Smooth muscle cell (in vitro differentiated cells): Measurements from ENCODE around the gene FNBP1. TPM values are rescaled to one million over a fixed set of nuclear protein-coding genes. Genes with fewer than 3 reads are reported as not detected.

Experiments used
- DNase-seq: peaks from one replicate; lab custom pipeline; 2025; ENCODE audit not compliant: unreplicated experiment; lab: John Stamatoyannopoulos, UW
- H2AFZ ChIP-seq: fragments of 200-600 bp; sonication (generic); 2 replicates; pipeline ENCODE4 v1.6.0; 2016; ENCODE audit warnings: antibody characterized with exemption, low read depth, mild to moderate bottlenecking
- H3F3A ChIP-seq: fragments of 200-600 bp; sonication (generic); 2 replicates; pipeline ENCODE4 v1.6.0; 2017; ENCODE audit warnings: antibody characterized with exemption, low read depth
- H3K27ac ChIP-seq: fragments of 200-600 bp; sonication (generic); 2 replicates; pipeline ENCODE4 v1.5.1; 2016; ENCODE audit warnings: low read depth, mild to moderate bottlenecking
- H3K27me3 ChIP-seq: fragments of 200-600 bp; sonication (generic); 2 replicates; pipeline ENCODE4 v1.6.1; 2016; ENCODE audit warnings: low read depth, mild to moderate bottlenecking
- H3K36me3 ChIP-seq: fragments of 200-600 bp; sonication (generic); 2 replicates; pipeline ENCODE4 v1.5.1; 2016; ENCODE audit warnings: low read depth
- H3K4me1 ChIP-seq: fragments of 200-600 bp; sonication (generic); 2 replicates; pipeline ENCODE4 v1.5.1; 2016; ENCODE audit warnings: low read depth
- H3K4me2 ChIP-seq: fragments of 200-600 bp; sonication (generic); 2 replicates; pipeline ENCODE4 v1.6.0; 2016; ENCODE audit warnings: mild to moderate bottlenecking
- H3K4me3 ChIP-seq: fragments of 200-600 bp; sonication (generic); 2 replicates; pipeline ENCODE4 v1.5.1; 2016; ENCODE audit warnings: mild to moderate bottlenecking
- H3K79me2 ChIP-seq: fragments of 200-600 bp; sonication (generic); 2 replicates; pipeline ENCODE4 v1.6.0; 2016; ENCODE audit warnings: low read depth, mild to moderate bottlenecking
- H3K9ac ChIP-seq: fragments of 200-600 bp; sonication (generic); 2 replicates; pipeline ENCODE4 v1.6.0; 2016; ENCODE audit warnings: low read depth
- H3K9me3 ChIP-seq: fragments of 200-600 bp; sonication (generic); replicated peaks from 2 replicates; pipeline ENCODE4 v1.5.1; 2016; ENCODE audit warnings: low read depth
- H4K20me1 ChIP-seq: fragments of 200-600 bp; sonication (generic); 2 replicates; pipeline ENCODE4 v1.6.0; 2016; ENCODE audit warnings: low read depth
- CTCF ChIP-seq: fragments of 200-600 bp; sonication (generic); IDR thresholded peaks from 2 replicates; pipeline ENCODE4 v1.5.1; 2017; ENCODE audit warnings: borderline replicate concordance, mild to moderate bottlenecking, antibody characterized with exemption; ENCODE audit not compliant: insufficient read depth, poor library complexity, severe bottlenecking
- WGBS: methylation state at CpG from one replicate; pipeline ENCODE4 v1.1.7; 2016; ENCODE audit warnings: low lambda C conversion rate; 5-methylcytosine and 5-hydroxymethylcytosine counted together
- polyA plus RNA-seq: library from polyadenylated mRNA; unstranded; fragments of >200 nt; fragmentation: Nextera tagmentation; extraction: Ambion mirVana; gene quantifications from 2 replicates; pipeline ENCODE4 v1.2.1, GENCODE V29; 2016
- total RNA-seq: library from RNA; depleted of rRNA; stranded (reverse); fragments of >200 nt; gene quantifications from 2 replicates; pipeline ENCODE4 v1.2.3, GENCODE V29; 2014

Gene FNBP1
- total and polyA plus RNA-seq, 2 experiments from 2014 or later: 17.1 to 17.2 TPM

GRCh38 chr9:129868872-129869486 lies 174.0 kb downstream of the FNBP1 start:
- Histone ChIP-seq H3F3A (no peaks in the 10 kb centered on the region), H3K4me3 (no peak overlapping the region), H3K79me2 (no peaks in the 10 kb centered on the region), H3K9ac (no peak overlapping the region), H3K4me1 (no peaks in the 10 kb centered on the region), H3K4me2 (no peak overlapping the region), H3K27me3 (no peaks in the 10 kb centered on the region), H4K20me1 (no peaks in the 10 kb centered on the region), H2AFZ (no peak overlapping the region), H3K9me3 (no peaks in the 10 kb centered on the region), H3K36me3 (no peaks in the 10 kb centered on the region), H3K27ac (no peak overlapping the region)
- TF ChIP-seq CTCF: no peak
- no peak for DNase-seq
- 95% methylated on average over 28 of the region's 28 CpGs for WGBS

- H3K4me2 ChIP-seq: no peak overlapping the region
- no peak overlapping the region for H3K4me3 ChIP-seq
- no peaks in the 10 kb centered on the region for H3K9me3 ChIP-seq
- H3K27ac ChIP-seq: no peak overlapping the region
- no peaks in the 10 kb centered on the region for H3K4me1 ChIP-seq
- no peak for TF ChIP-seq CTCF
- no peaks in the 10 kb centered on the region for H3F3A ChIP-seq
- no peaks in the 10 kb centered on the region for H3K27me3 ChIP-seq
- H3K79me2 ChIP-seq: no peaks in the 10 kb centered on the region
- H3K36me3 ChIP-seq: no peaks in the 10 kb centered on the region
- DNase-seq: no peak
- H3K9ac ChIP-seq: no peak overlapping the region
- WGBS: 90% methylated on average over 48 of the region's 48 CpGs
- no peak overlapping the region for H2AFZ ChIP-seq
- no peaks in the 10 kb centered on the region for H4K20me1 ChIP-seq
These were observed 174.7 kb downstream of the FNBP1 start for GRCh38 chr9:129868023-129868871.

GRCh38 chr9:129867136-129868022 lies 175.6 kb downstream of the FNBP1 start:
- no peaks in the 10 kb centered on the region for H3K27me3 ChIP-seq
- no peak for TF ChIP-seq CTCF
- H3K27ac ChIP-seq: no peak overlapping the region
- 80% methylated on average over 17 of the region's 17 CpGs for WGBS
- no peak for DNase-seq
- H3K36me3 ChIP-seq: no peaks in the 10 kb centered on the region
- no peak overlapping the region for H2AFZ ChIP-seq
- no peaks in the 10 kb centered on the region for H3K4me1 ChIP-seq
- no peak overlapping the region for H3K4me3 ChIP-seq
- no peaks in the 10 kb centered on the region for H3K79me2 ChIP-seq
- no peaks in the 10 kb centered on the region for H3K9me3 ChIP-seq
- no peaks in the 10 kb centered on the region for H4K20me1 ChIP-seq
- H3F3A ChIP-seq: no peaks in the 10 kb centered on the region
- no peak overlapping the region for H3K9ac ChIP-seq
- H3K4me2 ChIP-seq: no peak overlapping the region
